Astrocyte (in vitro differentiated cells and primary cell): ENCODE results near the gene FOSL2. TPM values are rescaled to one million over a fixed set of nuclear protein-coding genes. Genes with fewer than 3 reads are reported as not detected.

ENCODE experiments used
- DNase-seq: peaks from one replicate; pipeline ENCODE4 v3.0.0-alpha.2; 2010; ENCODE audit warnings: low read depth
- FAIRE-seq: peaks from 2 replicates; lab custom pipeline; 2011; peaks lifted over from hg19 to GRCh38; lab: Jason Lieb, UNC
- H2AFZ ChIP-seq: 2 replicates; pipeline ENCODE4 v1.6.0; 2012; ENCODE audit warnings: low read depth, low read length, inconsistent platforms
- H3K27ac ChIP-seq: 2 replicates; pipeline ENCODE4 v1.5.1; 2011; ENCODE audit warnings: low read depth, low read length, inconsistent platforms
- H3K27me3 ChIP-seq: 2 replicates; pipeline ENCODE4 v1.6.0; 2011; ENCODE audit warnings: low read length, inconsistent platforms; ENCODE audit not compliant: insufficient read depth
- H3K36me3 ChIP-seq: 2 replicates; pipeline ENCODE4 v1.5.1; 2011; ENCODE audit warnings: low read length, inconsistent platforms; ENCODE audit not compliant: insufficient read depth
- H3K4me1 ChIP-seq: 2 replicates; pipeline ENCODE4 v1.5.1; 2011; ENCODE audit warnings: low read length, inconsistent platforms; ENCODE audit not compliant: insufficient read depth
- H3K4me2 ChIP-seq: 2 replicates; pipeline ENCODE4 v1.6.0; 2012; ENCODE audit warnings: low read length, inconsistent platforms
- H3K4me3 ChIP-seq: 2 replicates; pipeline ENCODE4 v1.5.1; 2011; ENCODE audit warnings: low read depth, mild to moderate bottlenecking, low read length, inconsistent platforms; ENCODE audit not compliant: insufficient read depth
- H3K79me2 ChIP-seq: 2 replicates; pipeline ENCODE4 v1.6.0; 2012; ENCODE audit warnings: mild to moderate bottlenecking, low read length, inconsistent platforms; ENCODE audit not compliant: insufficient read depth
- H3K9ac ChIP-seq: 2 replicates; pipeline ENCODE4 v1.6.0; 2012; ENCODE audit warnings: mild to moderate bottlenecking, low read length, inconsistent platforms
- H3K9me3 ChIP-seq: 2 replicates; pipeline ENCODE4 v1.5.1; 2012; ENCODE audit warnings: low read depth, mild to moderate bottlenecking, low read length, inconsistent platforms; ENCODE audit not compliant: insufficient read depth
- H4K20me1 ChIP-seq: 2 replicates; pipeline ENCODE4 v1.6.0; 2012; ENCODE audit warnings: low read length, inconsistent platforms; ENCODE audit not compliant: insufficient read depth
- H3K27ac Mint-ChIP-seq: one replicate; pipeline ENCODE4 v1.8.0; 2021; ENCODE audit warnings: mild to moderate bottlenecking, mixed read lengths; ENCODE audit not compliant: unreplicated experiment
- H3K27me3 Mint-ChIP-seq: one replicate; pipeline ENCODE4 v1.8.0; 2021; ENCODE audit warnings: low read depth, mixed read lengths; ENCODE audit not compliant: unreplicated experiment
- H3K36me3 Mint-ChIP-seq: one replicate; pipeline ENCODE4 v1.8.0; 2021; ENCODE audit warnings: low read depth, mixed read lengths; ENCODE audit not compliant: unreplicated experiment
- H3K4me1 Mint-ChIP-seq: one replicate; pipeline ENCODE4 v1.8.0; 2021; ENCODE audit warnings: low read depth, mixed read lengths; ENCODE audit not compliant: unreplicated experiment
- H3K4me3 Mint-ChIP-seq: one replicate; pipeline ENCODE4 v1.8.0; 2021; ENCODE audit warnings: mild to moderate bottlenecking, moderate library complexity, mixed read lengths; ENCODE audit not compliant: unreplicated experiment
- H3K9me3 Mint-ChIP-seq: one replicate; pipeline ENCODE4 v1.8.0; 2021; ENCODE audit warnings: mild to moderate bottlenecking, mixed read lengths; ENCODE audit not compliant: unreplicated experiment
- EZH2 ChIP-seq: IDR thresholded peaks from 2 replicates; pipeline ENCODE4 v1.6.1; 2012; ENCODE audit warnings: mild to moderate bottlenecking, low read length, inconsistent platforms; ENCODE audit not compliant: insufficient read depth
- total RNA-seq: library from RNA; stranded (reverse); gene quantifications from 2 replicates; pipeline ENCODE4 v1.2.1, GENCODE V29; 2021
- TF ChIP-seq, protein P1 (sequence below): IDR thresholded peaks from 2 replicates; pipeline ENCODE4 v1.5.1; 2011; ENCODE audit warnings: low read depth, mild to moderate bottlenecking, inconsistent platforms, low read length, moderate library complexity; ENCODE audit not compliant: insufficient read depth

Gene FOSL2
- total RNA-seq, 1 donor from 2014 or later: 158 TPM

DNA sequence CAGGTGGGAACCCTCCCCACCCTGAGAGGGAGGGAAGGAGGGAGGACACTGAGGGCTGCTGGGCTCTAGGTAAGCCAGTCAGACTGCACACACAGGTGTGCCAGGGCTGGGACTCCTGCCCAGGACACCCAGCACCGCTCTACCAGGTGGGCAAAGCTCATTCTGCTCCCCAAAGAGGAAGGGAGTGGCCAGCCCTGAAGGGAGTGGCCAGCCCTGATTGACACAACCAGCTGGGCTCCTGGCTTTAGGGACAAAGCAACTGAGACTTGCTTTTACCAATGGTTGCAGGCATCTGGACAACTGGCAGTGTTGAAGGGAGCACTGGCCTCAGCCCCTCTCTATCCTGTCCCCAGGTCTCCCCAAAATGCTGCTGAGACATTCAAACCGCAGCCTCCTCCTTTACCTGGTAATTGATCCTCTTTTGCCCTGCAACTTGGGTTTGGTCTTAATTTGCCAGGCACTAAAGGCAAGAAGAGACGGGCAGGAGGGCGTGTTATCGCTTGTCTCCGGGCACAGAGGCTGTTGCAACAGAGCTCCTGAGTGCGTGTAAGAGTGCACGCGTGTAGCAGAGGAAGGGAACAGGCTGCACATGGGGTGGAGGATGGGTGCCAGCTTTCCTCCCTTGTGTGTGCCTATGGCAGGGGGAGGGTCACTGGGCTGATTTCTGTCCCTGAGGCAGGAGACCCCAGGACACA is 14.5 kb upstream of the FOSL2 start:
- no peak for FAIRE-seq
- H2AFZ ChIP-seq: no peak overlapping the region

GRCh38 chr2:28378679-28379584 is 13.7 kb upstream of the FOSL2 start:
- Mint-ChIP-seq H3K27me3 (peaks cover 63% of the 10 kb centered on the region), H3K4me3 (no peak overlapping the region), H3K4me1 (peaks cover 3% of the 10 kb centered on the region), H3K36me3 (no peaks in the 10 kb centered on the region), H3K27ac (no peak overlapping the region), H3K9me3 (no peaks in the 10 kb centered on the region)
- Histone ChIP-seq H4K20me1 (no peaks in the 10 kb centered on the region), H3K9ac (no peak overlapping the region), H3K4me2 (no peak overlapping the region), H2AFZ (no peak overlapping the region), H3K4me1 (no peaks in the 10 kb centered on the region), H3K4me3 (no peak overlapping the region), H3K27me3 (no peaks in the 10 kb centered on the region), H3K27ac (no peak overlapping the region), H3K9me3 (no peaks in the 10 kb centered on the region), H3K79me2 (no peaks in the 10 kb centered on the region), H3K36me3 (no peaks in the 10 kb centered on the region)
- DNase-seq (no peak), FAIRE-seq (no peak)
- TF ChIP-seq, protein P1, sequence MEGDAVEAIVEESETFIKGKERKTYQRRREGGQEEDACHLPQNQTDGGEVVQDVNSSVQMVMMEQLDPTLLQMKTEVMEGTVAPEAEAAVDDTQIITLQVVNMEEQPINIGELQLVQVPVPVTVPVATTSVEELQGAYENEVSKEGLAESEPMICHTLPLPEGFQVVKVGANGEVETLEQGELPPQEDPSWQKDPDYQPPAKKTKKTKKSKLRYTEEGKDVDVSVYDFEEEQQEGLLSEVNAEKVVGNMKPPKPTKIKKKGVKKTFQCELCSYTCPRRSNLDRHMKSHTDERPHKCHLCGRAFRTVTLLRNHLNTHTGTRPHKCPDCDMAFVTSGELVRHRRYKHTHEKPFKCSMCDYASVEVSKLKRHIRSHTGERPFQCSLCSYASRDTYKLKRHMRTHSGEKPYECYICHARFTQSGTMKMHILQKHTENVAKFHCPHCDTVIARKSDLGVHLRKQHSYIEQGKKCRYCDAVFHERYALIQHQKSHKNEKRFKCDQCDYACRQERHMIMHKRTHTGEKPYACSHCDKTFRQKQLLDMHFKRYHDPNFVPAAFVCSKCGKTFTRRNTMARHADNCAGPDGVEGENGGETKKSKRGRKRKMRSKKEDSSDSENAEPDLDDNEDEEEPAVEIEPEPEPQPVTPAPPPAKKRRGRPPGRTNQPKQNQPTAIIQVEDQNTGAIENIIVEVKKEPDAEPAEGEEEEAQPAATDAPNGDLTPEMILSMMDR: no peak
- TF ChIP-seq EZH2: no peak

More for the DNA sequence above, 14.5 kb upstream of the FOSL2 start:
- peaks cover 67% of the 10 kb centered on the region for H3K27me3 Mint-ChIP-seq
- H3K27me3 ChIP-seq: no peaks in the 10 kb centered on the region
- H3K4me1 ChIP-seq: no peaks in the 10 kb centered on the region
- H3K9me3 Mint-ChIP-seq: no peaks in the 10 kb centered on the region
- H3K9ac ChIP-seq: no peak overlapping the region
- H3K36me3 ChIP-seq: no peaks in the 10 kb centered on the region
- no peak overlapping the region for H3K4me3 Mint-ChIP-seq
- TF ChIP-seq, protein P1: no peak
- no peak for TF ChIP-seq EZH2
- H3K4me2 ChIP-seq: no peak overlapping the region
- H3K36me3 Mint-ChIP-seq: no peaks in the 10 kb centered on the region
- H3K79me2 ChIP-seq: no peaks in the 10 kb centered on the region
- no peaks in the 10 kb centered on the region for H4K20me1 ChIP-seq
- H3K27ac ChIP-seq: no peak overlapping the region
- peaks cover 1% of the 10 kb centered on the region for H3K4me1 Mint-ChIP-seq
- H3K27ac Mint-ChIP-seq: no peak overlapping the region
- DNase-seq: no peak
- H3K4me3 ChIP-seq: no peak overlapping the region
- H3K9me3 ChIP-seq: no peaks in the 10 kb centered on the region
